Skeletal muscle cell (primary cell): ENCODE results near the gene APLP2.
A peak's percentile ranks its signal among the peaks of the same experiment; 100 is the strongest.
"Not testable (repeated sequence)": the region's sequence is repeated elsewhere in the genome, so short reads cannot be mapped to it uniquely, and the experiment has no call there.

ENCODE experiments used
- DNase-seq: peaks from one replicate; pipeline ENCODE4 v3.0.0-alpha.2; 2010; ENCODE audit warnings: low read depth
- H3K4me3 ChIP-seq: 2 replicates; pipeline ENCODE4 v1.5.1; 2011; ENCODE audit warnings: low read depth, mild to moderate bottlenecking, control low read depth, low read length, moderate library complexity

Gene APLP2

DNA sequence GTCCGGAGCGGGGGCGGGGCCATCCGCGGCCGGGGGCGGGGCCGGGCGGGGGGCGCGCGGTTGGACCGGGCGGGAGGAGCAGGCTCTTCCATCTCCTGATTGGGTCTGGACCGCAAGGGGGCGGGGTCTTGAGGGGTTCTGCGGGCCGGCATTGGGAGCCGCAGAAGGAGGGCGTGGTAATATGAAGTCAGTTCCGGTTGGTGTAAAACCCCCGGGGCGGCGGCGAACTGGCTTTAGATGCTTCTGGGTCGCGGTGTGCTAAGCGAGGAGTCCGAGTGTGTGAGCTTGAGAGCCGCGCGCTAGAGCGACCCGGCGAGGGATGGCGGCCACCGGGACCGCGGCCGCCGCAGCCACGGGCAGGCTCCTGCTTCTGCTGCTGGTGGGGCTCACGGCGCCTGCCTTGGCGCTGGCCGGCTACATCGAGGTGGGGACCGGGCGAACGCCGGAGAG, at the start of gene APLP2:
TSS of gene APLP2 (plus strand) at position 236 of the 450 bp plus-strand sequence. CDS start at position 320, 84 bp downstream.
- DNase-seq = peak; percentile 89
- peak within 1 kb of the TSS; percentile 69 for H3K4me3 ChIP-seq

DNA sequence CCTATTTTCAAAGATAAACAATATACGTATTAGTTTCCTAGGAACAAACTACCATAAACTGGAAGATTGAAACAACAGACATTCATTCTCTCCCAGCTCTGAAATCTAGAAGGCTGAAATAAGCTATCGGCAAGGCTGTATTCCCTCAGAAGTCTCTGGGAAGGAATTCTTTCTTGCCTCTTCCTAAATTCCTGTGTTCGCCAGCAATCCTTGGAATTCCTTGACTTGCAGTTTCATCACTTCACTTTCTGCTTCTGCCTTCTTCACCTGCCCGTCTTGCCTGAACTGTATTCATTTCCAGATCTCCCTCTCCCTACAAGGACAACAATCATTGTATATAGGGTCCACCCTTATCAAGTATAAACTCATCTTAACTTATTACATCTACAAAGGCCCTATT, 49.4 kb upstream of the APLP2 start:
- no peak overlapping the region for H3K4me3 ChIP-seq
- DNase-seq = no peak

DNA sequence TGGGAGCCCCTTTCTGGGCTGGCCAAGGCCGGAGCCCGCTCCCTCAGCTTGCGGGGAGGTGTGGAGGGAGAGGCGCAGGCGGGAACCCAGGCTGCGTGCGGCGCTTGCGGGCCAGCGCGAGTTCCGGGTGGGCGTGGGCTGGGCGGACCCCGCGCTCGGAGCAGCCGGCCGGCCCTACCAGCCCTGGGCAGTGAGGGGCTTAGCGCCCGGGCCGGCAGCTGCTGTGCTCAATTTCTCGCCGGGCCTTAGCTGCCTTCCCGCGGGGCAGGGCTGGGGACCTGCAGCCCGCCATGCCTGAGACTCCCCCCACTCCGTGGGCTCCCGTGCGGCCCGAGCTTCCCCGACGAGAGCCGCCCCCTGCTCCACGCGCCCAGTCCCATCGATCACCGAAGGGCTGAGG, 48.1 kb upstream of the APLP2 start:
- not testable (repeated sequence) for DNase-seq, H3K4me3 ChIP-seq

DNA sequence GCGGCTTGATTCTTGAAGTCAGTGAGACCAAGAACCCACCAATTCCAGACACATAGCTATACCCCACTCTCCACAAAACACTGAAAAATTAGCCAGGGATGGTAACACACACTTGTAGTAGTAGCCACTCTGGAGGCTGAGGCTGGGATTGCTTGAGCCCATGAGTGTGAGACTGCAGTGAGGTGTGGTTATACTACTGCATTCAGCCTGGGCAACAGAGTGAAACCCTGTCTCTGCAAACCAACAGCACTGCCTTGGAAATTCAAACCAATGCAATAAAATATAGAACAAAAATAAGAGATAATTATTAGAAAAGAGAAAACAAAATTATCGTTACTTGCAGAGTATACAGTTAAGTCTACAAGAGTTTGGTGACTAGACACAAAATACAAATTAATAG, 46.9 kb upstream of the APLP2 start:
- no peak for DNase-seq

DNA sequence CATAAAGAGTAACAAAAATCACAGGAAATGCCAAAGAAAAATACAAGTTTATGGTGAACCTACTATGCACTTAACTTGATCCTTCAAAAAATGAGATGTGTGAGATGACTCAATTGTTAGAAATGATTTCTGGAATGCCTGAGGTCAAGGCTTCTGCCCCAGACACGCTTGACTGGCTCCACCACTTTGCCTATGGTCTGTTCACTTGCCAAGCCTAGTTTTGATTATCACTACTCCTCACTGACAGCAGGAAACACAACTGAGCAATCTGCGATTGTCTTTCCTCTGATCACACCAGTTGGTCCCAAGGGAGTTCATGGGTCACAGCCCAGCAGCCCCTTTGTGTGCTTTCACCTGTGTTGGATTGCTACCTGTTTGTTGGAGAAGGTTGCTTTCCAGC, 46.5 kb upstream of the APLP2 start:
- DNase-seq = no peak
- H3K4me3 ChIP-seq = no peak overlapping the region

More for the DNA sequence above, 46.9 kb upstream of the APLP2 start:
- H3K4me3 ChIP-seq = no peak overlapping the region

DNA sequence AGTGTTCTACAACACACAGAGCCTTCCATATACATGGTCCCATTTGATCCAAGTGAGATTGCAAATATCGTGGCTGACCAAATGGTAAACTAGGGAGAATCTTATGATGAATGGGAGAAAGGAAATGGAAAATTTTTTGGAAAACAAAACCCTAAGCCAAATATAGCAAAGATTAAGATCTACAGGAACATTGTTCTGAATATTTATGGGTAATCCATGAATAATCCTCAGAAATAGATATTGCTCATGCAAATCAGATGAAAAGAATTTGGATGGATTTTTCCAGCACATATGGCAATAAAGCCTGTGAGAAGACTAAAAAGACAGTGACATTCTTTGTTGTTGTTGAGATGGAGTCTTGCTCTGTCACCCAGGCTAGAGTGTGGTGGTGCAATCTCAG, 45.3 kb upstream of the APLP2 start:
- DNase-seq = no peak
- no peak overlapping the region for H3K4me3 ChIP-seq

DNA sequence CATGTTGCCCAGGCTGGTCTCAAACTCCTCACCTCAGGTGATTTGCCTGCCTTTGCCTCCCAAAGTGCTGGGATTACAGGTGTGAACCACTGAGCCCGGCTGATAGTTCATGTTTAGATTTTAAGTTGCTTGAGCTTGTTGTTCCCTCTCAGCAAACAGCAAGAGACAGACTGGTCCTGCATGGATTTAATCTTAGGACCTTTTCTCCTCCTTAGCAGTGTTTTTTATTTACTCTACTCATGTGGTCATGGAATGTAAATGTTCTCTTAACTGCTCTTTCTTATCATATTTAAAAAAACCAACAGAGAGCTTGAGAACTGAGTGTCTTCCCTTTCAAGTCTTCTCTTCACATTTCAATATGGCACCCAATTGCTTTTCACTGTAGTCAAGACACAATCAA, 44.3 kb upstream of the APLP2 start:
- H3K4me3 ChIP-seq = no peak overlapping the region
- no peak for DNase-seq

DNA sequence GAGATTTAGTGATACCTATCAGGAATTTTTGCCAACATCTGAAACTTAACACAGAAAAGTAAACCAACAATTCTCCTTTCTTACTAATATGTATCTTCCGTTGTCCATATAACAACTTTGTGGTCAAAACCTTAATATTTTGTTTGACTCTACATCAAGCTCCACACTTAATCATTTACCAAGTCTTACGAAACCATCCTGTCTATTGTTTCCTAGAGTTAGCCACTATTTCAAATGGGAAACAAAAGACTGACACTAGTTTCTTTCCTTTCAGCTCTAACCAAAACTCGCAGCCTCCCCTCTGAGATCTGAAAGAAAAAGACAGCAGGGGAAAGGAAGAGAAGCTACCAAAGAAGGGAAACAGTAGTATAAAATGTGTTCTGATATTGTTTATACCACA, 40.6 kb upstream of the APLP2 start:
- no peak for DNase-seq
- no peak overlapping the region for H3K4me3 ChIP-seq

DNA sequence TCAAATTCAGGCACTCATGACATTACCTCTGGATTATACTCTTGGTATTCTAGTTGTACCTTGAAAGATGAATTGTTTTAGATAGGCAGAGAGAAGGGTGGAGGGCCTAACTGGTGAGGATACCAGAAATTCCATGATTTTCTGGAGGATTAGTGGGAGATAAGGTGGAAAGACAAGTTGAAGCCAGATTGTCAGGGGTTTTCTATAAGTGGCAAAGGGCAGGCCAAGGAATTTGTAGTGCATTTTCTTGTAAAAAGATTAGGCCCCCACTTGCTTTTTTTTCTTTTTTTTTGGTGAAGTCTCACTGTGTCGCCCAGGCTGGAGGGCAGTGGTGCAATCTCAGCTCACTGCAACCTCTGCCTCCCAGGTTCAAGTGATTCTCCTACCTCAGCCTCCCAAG, 38.6 kb upstream of the APLP2 start:
- no peak for DNase-seq

DNA sequence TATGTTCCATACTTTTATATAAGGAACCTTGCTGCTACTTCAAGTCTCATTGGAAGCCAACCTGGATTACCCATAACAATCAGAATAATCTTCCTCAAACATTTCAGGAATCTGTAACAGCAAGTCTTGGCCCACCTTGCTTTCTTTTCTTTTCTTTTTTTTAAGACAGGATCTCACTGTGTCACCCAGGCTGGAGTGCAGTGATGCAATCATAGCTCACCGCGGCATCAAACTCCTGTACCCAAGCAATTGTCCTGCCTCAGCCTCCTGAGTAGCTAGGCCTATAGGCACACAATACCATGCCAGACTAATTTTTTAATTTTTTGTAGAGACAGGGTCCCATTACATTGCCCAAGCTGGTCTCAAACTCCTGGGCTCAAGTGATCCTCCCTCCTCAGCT, 37.7 kb upstream of the APLP2 start:
- no peak overlapping the region for H3K4me3 ChIP-seq
- DNase-seq = no peak

More for the DNA sequence above, 38.6 kb upstream of the APLP2 start:
- H3K4me3 ChIP-seq = no peak overlapping the region

DNA sequence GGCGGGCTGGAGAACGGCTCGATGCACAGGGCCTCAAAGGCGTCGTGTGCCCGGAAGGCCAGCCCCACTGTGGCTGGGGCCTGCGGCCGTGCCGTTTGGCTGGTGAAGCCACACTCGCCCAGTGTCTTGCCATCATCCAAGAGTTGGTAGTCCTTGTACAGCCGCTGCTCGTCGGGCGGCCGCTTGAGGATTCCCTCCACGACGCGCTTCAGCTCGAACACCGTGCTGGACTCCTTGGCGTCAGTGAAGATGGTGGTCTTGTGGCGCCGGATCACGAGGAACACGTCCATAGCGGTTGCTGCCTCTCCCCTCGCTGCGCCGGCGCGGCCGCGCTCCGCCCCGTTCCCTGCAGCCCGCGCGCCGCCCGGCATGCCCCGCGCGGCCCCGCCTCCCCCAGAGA, 36.8 kb upstream of the APLP2 start:
- H3K4me3 ChIP-seq = no peak overlapping the region
- no peak for DNase-seq

DNA sequence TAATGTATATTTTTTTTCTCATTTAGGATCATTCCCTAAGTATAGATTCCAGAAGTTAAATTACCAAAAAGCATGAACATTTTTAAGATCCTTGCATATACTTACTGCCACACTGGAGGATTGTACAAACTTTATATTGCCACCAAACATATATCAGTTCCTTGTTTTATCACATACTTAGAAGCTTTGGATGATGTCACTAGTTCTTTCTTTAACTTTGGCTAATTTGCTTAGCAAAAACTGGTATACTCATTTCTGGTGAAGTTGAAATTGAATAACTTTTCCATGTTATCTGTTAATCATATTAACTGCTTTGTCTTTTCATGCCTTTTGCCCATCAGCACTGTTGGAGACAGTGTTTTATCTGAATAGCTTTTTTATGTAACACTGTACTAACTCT, 35.5 kb upstream of the APLP2 start:
- no peak overlapping the region for H3K4me3 ChIP-seq
- no peak for DNase-seq

DNA sequence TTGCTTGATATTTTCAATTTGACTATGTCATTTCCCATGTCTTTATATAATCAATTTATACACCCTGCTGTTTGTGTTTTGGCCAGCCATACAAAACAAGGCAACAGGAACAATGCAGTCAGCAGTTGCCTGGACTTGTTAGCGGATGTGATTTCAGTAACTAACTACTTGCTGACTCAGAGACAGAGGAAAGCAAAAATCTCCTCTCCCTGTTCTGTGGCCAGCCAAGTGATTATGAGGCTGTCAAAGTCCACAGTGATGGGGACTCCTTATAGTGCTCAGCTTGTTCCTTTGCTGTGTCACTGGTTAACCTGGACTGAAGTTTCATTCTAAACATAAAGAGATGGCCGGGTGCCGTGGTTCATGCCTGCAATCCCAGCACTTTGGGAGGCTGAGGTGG, 32.6 kb upstream of the APLP2 start:
- peak; percentile 43 for DNase-seq
- no peak overlapping the region for H3K4me3 ChIP-seq

DNA sequence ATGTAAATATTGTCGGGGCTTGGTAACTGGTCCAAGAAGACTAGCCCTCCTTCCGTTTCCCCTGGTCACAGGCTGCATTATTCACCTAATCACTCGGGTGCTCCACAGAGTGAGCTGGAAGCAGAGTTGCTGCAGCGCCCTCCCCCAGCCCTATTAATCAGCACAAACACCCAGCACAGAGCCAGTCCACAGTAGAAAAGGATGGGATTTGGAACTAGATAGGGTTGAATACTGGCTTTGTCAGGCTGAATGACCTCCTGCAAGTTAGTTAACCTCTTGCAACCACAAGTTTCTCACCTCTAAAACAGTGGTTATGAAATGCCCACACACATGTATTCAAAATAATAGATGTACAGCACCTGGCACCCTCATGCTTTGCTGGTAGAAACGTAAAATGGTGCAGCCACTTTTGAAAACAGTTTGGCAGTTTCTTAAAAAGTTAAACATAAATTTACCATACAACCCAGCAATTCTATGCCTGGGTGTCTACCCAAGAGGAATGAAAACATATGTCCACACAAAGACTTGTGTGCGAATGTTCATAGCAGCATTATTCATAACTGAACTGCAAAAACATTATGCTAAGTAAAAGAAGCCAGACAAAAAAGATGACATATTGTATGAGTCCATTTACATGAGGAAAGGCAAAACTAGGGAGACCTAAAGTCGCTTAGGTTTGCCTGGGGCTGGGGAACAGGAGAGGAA, 31.7 kb upstream of the APLP2 start:
- no peak for DNase-seq
- H3K4me3 ChIP-seq = no peak overlapping the region

DNA sequence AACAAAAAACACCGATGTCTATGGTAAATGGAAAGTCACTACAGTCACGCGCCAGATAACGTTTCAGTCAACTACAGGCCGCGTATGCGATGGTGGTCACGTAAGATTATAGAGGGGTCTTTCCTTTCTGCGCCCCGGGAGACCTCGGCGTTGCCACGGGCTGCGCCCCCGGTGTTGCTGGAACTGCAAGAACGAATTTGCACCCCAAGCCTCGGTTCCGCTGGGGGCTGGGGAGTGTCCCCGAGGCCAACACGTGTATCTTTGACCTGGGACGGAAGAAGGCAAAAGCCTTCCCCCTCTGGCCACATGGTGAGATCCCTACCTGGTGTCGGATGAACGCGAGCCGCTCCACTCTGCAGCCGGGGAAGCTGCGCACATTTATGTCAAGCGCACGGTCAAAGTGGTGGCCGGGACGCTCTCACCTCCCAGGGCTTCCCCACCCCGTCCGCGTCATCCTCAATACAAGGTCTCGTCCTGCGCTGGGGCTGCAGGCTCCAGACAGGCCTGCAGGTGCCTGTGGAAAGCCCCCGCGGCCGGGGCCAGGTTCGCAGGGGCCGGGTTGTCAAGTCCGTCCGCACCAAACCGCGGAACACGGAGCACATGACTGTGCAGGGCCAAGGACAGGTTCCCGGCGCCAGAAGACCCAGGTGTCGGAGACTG, 29.3 kb upstream of the APLP2 start:
- no peak for DNase-seq
- H3K4me3 ChIP-seq = no peak overlapping the region

DNA sequence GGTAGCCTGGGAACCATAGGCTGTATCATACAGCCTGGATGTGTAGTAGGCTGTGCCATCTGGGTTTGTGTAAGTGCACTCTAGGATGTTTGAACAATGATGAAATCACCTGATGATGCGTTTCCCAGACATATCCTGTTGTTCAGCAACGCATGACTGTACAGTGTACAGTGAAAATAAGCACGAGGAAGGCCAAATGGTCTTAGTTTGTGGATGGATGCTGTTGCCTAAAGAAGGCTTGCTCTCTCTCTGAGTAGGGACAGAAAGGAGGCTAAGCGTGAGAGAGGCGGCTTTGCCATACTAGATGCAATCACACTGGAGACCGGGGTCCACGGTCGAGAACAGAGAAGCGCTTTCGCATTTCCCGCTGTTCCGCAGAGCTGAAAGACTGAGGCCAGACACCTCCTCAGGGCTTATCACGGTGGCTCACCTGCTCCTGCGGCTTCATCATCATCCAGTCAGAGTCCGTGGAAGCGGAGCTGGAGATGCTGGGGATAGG, 27.6 kb upstream of the APLP2 start:
- peak; percentile 85 for DNase-seq

DNA sequence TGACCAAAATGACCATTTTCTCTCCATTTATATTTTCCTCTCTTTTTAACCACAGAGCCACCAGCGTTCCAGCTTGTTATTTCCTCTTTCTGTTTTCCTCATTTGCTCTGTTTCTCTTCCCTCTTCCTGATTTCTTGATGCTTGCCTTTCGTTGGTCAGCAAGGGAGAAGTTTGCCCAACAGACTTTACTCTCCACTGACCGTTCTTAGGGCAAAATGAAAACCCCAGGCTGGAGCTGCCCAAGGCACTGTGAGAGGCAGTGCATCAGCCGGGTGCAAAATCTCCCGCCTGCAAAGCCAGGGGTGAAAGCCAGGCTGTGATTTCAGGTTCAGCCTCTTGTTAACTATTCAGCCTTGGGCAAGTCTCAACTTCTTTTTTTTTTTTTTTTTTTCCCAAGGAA, 26.1 kb upstream of the APLP2 start:
- no peak for DNase-seq
- no peak overlapping the region for H3K4me3 ChIP-seq

More for the DNA sequence above, 27.6 kb upstream of the APLP2 start:
- no peak overlapping the region for H3K4me3 ChIP-seq

DNA sequence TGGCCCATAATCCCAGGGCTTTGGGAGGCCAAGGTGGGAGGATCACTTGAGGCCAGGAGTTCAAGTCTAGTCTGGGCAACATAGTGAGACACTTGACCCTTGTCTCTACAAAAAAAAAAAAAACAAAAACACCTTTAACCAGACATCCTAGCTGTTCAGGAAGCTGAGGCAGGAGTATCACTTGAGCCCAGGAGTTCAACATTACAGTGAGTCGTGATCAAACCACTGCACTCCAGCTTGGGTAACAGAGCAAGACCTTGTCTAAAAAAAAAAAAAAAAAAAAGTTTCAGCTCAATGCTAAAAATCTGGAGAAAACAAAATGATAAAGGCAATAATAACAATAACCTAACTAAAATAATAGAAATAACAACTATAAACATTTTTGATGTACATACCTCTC, 22.6 kb upstream of the APLP2 start:
- no peak for DNase-seq
- H3K4me3 ChIP-seq = no peak overlapping the region

DNA sequence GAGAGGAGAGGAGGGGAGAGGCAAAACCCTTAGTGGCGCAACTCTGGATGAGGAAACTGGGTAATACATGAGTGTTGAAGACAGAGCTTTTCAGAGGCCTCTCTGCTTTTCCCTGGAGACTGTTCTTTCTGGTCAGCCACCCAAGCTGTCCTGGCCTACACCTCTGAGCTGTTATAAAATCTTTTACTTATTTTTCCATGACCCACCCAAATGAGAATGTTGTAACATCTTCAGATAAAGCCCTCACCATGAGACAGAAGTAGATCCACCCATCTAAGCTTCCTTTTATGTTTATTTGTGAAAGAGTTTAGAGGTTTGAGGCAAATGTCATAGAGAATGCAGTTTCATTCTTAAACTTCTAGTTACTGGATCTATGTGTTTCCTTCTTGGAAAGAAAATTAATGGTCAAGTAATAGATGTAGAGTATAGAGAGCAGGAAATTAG, 20.3 kb upstream of the APLP2 start:
- no peak for DNase-seq
- no peak overlapping the region for H3K4me3 ChIP-seq

DNA sequence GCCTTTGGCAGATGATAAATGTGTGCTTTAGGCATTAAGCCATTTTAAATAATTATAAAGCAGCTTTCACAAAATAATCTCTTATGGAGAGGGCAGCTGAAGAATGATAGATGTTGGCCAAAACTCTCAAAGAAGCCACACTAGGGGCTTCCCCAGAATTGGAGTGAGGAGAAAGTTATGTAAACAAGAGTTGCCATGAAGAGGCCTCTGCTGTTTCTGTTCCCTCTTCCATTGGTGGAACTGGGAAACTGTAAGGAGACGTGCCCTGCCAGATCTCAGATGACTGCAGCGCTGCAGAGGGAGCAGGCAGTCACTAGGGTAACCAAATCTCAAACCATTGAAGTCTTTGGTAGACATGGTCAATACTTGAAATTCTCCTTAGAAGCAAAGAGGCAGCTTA, 19.4 kb upstream of the APLP2 start:
- no peak overlapping the region for H3K4me3 ChIP-seq
- DNase-seq = no peak

DNA sequence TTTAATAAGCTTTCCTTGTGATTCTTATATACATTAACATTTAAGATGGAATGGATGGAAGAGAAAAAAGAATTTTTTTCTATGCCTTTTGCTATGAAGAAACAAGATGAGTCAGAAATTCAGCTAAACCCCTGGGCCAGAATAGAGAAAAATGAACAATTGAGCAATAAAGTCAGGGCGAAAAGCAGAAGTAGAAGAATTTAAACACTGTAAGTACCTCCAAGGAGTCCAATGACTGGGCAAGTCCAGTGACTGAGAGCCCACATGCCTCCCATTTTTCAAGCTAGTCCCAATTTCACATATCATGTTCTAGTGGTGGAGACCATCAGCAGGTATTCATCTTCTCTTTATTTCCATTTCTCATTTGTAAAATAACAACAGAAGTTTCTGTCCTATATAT, 18.6 kb upstream of the APLP2 start:
- no peak for DNase-seq
- H3K4me3 ChIP-seq = no peak overlapping the region
